CD4-positive, alpha-beta T cell treated with Interleukin-10 for 1 hour (primary cell): ENCODE results near the gene CDH13.

Experiments used
- DNase-seq: peaks from one replicate; pipeline ENCODE4 v3.0.0-alpha.2; 2020

Gene CDH13

DNA sequence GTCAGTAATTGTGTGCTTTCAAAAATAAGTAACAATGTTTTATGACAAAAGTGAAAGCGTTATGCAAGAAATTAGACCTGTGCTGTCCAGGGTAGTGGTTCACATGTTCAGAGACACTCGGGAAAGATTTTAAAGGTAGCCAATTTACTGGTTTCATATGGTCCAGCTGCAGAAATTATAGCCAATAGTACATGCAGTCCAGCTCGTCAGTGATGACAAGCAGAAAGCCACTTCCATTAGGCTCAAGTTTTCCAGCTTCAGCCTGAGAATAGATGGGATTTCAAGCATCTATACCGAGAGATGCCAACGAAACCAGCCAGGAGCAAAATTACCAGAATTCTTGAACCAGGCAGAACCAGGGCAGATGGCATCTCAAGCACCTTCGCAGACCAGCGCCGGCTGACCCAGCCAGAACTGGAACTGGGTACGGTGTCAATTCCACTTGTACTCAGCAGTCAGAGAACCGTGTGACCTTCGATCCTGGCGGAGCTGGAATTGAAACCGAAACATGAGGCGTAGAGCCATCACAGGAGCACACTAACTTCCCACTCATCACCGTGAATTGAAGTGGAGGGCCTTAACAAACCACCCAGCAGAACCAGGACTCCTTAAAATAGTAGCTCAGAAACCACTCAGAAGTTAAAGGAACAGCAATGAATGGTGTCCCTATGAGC, 973.2 kb downstream of the CDH13 start:
- no peak for DNase-seq

DNA sequence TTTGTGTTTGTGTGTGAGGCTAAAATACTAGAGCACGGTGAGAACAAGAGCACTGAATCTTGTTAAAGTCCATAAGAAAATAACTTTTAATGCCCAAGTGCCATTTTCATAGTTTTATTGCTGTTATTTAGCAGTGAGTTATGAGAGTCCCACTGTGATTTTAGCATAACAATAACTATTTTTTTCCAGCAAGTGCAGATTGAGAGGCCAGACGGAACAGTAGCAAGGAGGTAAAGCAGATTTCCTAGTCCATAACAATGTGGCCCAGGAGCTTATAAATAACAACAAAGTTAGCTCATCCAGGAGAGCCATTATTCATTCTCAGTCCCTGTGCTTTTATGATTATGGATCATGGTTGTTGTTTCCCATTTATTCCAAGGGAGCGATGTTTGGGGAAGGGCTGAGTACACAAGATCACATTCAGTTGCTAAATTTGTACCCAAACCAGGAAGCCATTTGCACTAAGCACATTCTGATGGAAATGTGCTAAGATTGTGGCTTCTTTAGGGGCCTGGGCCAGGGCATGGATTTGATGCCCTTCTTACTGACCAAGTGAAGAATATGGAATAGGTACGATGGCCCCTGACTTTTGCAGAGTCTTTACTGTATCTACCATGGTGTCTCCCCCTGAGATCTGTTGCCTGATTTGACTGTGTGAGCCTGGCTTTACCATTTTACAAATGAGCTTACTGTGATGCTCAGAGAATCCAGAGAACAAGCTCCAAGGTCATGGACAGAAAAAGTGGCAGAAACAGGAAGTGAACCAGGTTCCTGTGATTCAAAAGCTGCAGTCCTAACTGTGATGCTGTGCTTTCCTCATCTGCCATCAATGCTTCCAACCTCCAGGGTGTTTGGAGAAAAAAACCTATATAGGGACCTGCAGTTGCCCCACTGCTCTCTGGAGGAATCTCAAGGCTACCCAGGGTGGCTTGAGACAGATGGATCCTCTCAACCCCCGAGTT, 976.3 kb downstream of the CDH13 start:
- DNase-seq: no peak

DNA sequence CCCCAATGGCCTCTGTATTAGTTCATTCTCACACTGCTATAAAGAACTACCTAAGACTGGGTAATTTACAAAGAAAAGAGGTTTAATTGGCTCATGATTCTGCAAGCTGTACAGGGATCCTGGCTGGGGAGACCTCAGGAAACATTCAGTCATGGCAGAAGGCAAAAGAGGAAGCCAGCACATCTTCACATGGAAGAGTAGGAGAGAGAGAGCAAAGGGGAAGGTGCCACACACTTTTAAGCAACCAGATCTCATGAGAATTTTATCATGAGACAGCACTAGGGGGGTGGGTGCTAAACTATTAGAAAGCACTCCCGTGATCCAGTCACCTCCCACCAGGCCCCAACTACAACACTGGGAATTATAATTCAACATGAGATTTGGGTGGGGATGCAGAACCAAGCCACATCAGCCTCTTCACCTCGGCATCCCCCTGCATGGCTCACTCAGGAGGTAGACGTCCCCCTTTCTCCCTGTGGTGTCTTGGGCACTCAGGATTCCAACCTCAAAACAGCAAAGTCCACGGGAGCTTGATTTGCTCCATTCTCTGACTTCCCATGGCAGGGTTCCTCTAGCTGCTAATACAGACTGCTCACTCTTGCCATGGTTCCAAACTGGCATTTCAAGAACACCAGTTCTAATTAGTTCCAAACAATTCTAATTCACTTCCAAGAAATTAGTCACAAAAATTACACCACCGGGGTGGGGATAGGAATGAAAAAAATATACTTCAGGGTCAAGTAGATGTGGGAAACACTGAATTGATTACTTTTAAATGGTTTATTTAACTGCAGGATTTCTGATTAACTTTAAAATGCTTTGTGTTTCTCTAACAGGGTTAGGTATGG, 977.2 kb downstream of the CDH13 start:
- no peak for DNase-seq

DNA sequence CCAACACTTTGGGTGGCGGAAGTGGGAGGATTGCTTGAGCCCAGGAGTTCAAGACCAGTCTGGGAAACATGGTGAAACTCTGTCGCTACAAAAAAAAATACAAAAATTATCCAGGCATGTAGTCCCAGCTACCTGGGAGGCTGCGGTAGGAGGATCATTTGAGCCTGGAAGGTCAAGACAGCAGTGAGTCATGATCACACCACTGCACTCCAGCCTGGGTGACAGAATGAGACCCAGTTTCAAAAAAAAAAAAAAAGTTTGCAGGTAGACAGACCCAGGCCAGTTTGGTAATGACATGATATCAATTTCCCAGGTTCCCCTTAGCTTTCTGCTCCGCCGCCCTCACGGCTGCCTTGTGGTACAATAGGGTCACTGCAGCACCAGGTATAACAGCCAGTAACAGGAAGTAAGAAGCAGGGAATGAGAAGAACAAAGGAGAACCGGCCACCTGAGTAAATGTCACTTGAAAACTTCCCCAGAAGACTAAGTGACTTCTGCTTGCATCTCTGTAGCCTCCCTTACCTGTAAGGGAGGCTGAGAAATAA, 979.8 kb downstream of the CDH13 start:
- DNase-seq: no peak

DNA sequence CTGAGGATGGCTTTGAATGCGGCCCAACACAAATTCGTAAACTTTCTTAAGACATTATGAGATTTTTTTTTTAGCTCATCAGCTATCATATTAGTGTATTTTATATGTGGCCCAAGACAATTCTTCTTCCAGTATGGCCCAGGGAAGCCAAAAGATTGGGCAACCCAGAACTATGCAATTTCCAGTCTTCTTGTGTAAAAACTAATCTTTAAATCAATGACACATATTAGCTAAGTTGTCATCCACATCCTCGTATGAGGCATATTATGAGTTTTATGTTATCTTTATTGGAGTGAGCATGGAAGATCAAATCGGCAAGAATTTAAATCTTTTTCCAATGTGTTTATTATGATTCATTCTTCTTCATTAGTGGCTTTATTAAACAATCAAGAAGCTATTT, 982.4 kb downstream of the CDH13 start:
- DNase-seq: no peak

DNA sequence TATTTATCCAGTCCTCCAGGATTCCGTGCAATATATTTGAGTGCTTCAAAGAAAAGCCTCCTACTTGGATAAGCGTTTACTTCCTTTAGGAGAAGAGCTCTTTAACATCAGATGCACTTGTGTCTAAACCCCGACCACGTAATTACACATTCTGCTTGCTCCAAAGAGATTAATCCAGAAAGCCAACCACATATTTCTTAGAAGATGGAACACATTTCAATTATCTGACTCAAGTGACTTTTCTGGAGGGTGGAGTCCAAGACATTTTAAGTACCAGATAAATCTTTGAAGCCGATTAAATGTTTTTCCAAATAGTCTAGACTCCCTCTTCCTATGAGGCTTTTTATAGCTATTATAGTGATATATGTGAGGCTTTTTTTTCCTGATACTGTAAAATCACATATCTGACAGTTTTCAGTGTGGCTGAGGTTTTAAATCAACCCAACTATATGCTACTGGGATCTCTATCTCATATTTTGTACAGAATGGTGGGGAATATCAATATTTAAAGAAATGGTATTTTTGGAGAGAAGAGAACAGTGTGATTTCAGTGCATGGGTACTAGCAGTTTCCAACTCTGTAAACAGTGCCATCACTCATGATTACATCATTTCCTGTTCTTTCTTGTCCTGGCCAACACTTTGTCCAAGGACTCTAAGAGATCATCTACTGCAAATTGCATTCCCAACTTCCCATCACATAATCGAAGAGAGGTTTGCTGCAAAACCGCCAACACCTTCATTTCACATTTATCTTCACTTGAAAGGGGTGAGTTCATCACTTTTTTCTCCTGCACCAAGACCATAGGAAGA, 988.6 kb downstream of the CDH13 start:
- no peak for DNase-seq

DNA sequence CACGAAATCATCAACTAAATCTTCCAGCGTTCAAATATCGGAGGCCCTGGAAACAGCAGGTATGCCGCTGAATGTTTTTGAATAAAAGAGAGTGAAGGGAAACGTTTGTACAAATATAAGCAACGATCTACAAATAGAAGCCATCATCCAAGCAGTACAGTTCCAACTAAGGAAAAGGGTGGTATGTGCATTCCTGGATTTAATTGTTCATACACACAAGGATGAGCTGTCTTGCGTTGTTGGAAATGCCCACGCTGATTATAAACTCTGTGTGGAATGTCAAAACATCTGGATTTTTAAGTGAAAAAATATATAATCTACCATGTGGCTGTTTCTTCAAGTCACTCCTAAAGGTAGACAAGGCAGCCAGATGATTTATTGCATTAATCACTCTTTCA, 989.2 kb downstream of the CDH13 start:
- DNase-seq: no peak

DNA sequence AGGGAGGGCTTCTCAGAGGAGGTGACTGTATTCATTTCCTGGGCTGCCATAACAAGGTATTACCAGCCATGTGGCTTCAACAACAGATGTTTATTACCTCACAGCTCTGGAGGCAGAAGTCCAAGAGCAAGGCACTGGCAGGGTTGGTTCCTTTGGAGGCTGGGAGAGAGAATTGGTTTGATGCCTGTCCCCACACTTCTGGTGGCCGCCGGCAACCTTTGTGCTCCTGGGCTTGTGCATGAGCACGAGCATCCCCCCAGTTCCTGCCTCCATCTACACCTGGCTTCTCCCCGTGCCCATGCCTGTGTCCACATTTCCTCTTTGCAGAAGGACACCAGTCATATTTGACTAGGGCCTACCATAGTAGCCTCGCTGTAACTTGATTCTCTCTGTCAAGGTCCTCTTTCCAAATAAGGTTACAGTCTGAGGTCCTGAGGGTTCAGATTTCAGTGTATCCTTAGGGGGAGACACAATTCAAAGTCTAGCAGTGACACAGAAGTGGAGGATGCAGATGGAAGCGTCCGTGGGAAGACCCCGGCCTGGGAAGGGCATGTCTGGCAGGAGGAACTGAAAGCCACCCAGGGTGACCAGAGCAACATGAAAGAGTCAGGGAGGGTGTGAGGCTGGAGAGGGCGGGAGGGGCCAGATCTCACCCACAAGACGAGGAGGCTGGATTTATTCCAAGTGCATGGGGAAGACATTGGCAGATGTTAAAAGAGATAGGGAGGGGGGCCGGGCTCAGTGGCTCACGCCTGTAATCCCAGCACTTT, 992.8 kb downstream of the CDH13 start:
- DNase-seq: no peak

DNA sequence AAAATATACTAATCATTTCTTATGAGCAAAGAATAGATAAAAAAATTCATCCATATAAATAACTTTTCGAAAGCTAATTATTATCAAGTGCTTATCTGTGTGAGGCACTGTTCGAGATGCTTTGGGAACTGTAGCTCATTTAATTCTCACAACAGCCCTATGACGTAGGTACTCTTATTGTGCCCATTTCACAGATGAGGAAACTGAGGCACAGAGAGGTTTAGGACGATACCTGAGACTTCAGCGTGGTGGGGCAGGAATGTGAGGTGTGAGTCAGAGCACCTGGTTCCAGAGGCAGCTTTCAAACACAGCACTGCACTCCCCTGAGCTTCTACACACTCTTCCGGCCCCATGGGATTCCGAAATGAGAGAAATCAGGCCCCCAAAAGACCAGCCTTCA, 995.2 kb downstream of the CDH13 start:
- no peak for DNase-seq

DNA sequence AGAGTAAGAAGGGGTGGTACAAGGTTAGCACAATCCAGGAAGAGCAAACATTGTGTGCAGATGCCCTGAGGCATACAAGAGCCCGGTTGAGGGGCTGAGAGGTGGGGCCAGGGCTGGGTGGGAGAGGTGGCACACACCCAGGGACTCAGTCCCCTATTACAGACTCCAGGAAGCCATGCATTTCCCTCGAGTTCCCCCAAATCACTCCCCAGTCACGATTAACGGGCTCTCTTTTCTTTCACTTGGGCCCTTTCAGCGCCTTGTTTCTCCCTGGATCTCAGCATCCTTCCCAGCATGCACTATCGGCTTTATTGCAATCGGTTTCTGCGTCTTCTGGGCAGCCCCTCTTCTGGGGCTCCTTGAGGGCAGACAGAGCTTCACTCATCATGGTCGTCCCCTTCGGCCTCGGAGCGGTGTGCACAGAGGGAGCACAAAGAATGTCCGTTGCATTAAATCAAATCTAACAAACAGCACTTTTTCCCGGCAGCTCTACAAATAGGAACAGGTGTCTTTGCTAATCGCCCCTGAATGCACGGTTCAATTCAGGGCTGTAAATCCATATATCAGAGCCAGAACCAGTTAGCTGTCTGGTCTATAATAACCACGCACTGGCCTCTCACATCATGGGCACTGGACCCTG, 996.4 kb downstream of the CDH13 start:
- DNase-seq: no peak

DNA sequence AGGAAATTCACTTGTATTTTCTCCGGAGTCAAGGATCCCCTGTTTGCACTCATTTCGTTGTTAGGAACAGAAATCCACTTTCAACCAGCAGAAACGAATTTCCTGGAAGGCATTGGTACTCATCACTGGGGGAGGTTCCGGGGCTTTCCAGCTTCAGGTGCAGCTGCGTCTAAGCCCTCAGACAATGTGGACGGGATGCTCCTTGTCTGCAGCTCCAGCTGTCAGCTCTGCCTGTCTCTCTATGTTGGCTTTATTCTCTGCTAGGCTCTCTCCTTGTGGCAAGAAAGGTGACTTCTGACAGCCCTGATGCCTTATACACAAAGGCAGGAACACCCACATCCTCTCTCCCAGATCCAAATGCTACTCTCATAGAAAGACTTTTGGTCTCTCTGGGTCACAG, 997.1 kb downstream of the CDH13 start:
- no peak for DNase-seq

DNA sequence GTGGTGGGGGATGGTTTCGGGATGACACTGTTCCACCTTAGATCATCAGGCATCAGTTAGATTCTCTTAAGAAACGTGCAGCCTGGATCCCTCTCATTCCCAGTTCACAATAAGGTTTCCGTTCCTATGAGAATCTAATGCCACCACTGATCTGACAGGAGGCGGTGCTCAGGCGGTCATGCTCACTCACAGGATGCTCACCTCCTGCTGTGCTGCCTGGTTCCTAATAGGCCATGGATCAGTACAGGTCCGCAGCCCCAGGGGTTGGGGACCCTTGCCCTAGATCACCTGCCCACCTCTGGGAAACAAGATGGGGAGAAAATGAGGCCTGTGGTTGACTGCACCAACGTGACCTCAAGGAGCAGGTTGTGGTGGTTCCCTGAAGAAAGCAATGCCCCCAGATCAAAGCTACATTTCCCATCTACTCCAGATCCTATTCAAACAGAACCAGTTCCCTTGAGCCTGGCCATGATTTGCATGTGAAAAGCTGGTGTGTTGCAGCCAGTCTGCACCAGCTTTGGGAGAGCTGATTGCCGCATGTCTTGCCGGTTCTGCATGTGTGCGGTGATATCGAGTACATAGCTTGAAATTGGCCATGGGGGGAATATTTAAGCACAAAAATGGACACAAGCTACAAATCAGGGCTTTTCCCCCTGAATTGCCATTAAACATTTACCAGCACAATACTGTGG, 997.8 kb downstream of the CDH13 start:
- DNase-seq: no peak

DNA sequence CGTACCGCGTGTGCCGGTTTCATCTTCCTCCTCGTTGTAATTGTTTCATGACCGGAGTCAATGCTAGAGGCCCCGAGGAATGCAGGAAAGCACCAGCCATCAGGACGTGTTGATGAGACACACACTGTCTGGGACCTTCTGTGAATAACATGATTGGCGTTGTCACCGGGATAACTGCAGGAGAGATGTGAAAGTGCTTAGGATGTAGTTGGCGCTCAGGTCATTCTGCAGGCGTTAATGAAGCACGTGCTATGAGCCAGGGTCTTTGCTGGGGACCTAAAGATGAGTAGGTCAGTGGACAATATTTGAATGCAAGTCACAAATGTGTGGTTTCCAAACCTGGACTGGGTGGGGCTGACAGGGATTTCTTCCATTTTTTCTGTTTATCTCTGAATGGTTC, 999.4 kb downstream of the CDH13 start:
- no peak for DNase-seq

DNA sequence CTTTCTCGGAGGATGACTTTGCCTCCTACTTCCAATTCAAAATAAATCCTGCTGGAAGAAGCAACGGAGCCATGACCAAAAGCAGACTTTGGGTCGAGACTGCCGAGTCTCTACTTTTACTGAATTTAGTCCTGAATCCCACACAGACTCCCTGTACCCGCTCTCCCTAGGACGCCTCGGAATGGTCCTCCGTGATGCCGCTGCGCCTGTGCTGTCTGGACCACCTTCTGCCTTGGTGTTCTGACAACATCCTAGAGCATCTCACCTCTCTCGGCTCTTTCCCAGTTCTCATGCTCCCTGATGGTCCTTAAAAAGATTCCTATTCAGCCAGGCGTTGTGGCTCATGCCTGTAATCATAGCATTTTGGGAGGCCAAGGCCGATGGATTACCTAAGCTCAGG, 999.9 kb downstream of the CDH13 start:
- no peak for DNase-seq

DNA sequence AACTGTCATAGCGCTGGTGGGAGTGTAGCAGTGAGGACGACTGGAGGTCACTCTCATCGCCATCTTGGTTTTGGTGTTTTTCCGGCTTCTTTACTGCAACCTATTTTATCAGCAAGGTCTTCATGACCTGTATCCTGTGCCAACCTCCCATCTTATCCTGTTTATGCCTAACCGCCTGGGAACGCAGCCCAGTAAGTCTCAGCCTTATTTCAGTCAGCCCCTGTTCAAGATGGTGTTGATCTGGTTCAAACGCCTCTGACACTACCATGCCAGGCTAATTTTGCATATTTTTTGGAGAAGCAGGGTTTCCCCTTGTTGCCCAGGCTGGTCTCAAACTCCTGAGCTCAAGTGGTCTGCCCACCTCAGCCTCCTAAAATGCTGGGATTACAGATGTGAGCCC, 1001.2 kb downstream of the CDH13 start:
- DNase-seq: no peak

DNA sequence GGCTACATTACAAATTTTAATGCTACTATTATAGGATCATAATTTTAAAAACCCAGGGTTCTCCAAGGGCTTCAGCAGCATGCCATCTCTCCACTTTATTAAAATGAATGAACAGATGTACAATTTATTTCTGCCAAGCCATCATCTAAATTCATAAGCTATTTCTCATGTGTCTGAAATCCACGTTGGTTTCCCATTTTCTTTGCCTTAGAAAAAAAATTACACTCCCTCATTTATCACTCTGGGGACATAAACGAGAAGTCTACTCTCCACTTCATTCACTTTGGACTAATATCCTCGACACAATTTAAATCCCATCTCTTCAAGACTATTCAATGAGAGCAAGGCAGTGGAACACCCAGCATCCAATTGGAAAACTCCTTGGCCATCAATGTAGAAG, 1002.7 kb downstream of the CDH13 start:
- DNase-seq: no peak

DNA sequence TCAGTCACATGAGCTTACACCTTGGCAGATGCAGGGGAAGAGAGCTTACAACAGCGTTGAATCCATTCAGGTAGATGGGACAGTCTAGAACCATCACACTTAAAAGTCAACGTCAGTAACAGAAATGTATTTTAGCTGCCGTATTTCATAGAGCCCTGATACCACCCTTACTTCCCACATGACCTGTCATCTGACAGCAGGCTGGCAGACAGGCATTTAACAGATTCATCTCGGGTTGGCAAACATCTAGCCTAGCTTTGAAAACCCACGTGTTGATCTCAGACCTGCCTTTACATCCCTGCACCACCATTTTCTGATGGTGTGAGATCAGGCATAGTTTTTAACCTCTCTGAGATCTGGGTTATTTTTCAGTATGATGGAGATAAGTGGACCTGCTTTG, 1003.1 kb downstream of the CDH13 start:
- no peak for DNase-seq

DNA sequence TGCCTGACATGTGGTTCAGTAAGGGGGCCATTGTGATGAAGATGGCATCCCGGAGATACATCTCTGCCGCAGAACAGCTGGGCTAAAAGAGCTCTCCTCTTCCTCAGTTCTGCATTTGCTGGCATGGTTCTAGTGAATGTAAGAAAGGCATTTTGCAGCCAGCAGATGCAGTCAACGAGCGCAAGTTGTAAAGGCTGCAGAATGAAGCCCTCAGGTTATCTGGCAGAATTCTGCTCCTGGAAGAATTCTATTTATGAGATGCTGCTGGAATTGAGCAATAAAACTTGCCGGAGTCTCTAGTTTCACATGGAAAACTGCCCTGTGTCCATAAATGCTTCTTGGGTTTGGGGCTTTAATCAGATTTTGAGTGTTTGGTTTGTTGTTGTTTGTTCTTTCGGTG, 1004.2 kb downstream of the CDH13 start:
- DNase-seq: no peak

DNA sequence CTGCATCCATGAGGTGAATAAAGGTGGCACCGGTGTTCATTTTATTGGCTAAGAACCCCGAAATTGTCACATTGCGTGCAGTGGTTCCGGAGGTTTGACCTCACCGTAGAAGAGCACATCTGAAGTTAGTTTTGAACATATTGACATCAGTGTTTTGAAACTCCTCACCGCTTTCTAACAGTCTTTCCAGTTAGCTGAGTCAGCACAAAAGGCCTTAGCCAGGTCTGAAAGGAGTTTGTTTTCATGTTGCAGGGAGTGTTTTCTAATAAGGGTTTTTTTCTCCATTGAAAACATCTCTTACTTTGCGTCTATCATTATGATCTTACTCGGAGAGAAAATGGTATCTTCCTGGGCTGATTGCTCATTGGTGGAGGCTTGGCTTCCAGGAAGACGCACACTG, 1006.5 kb downstream of the CDH13 start:
- no peak for DNase-seq

DNA sequence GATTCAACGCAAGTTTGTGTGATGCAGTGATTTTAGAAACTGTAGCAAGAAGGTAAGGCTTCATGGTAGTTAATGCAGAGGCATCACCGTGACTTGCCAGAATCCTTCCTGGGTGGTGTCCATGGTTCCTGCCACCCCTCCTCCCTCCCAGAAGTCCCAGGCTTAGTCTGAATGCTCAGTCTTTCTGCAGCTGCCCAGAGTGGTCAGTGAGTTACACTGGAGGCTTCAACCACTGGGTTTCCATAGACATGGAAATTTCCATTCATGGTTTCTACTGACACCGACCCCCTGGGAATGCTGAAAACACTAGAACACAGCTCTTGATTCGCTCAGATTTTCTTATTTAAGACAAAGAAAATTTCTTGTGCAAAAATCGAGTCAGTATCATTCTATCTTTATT, 1021.6 kb downstream of the CDH13 start:
- no peak for DNase-seq
